SK-N-SH treated with all-trans-retinoic acid at 6 μM for 48 hours (cell line): ENCODE measurements around the gene C19orf33.

ENCODE experiments used
- CREB5 ChIP-seq: fragments of 250-450 bp; sonication (Bioruptor Pico); IDR thresholded peaks from 2 replicates; pipeline ENCODE4 v1.5.1; 2020; ENCODE audit warnings: low read depth, mild to moderate bottlenecking, moderate library complexity
- CSDC2 ChIP-seq: fragments of 250-450 bp; sonication (Bioruptor Pico); IDR thresholded peaks from 2 replicates; pipeline ENCODE4 v1.5.0; 2020; ENCODE audit warnings: mild to moderate bottlenecking, moderate library complexity
- GLIS3 ChIP-seq: fragments of 250-450 bp; sonication (Bioruptor Pico); IDR thresholded peaks from 2 replicates; pipeline ENCODE4 v1.5.0; 2020; ENCODE audit warnings: mild to moderate bottlenecking, moderate library complexity
- OSR1 ChIP-seq: fragments of 250-450 bp; sonication (Bioruptor Pico); IDR thresholded peaks from 2 replicates; pipeline ENCODE4 v1.8.0; 2022; ENCODE audit warnings: moderate library complexity, mild to moderate bottlenecking, inconsistent platforms
- PATZ1 ChIP-seq: fragments of 250-450 bp; sonication (Bioruptor Pico); IDR thresholded peaks from 2 replicates; pipeline ENCODE4 v1.8.0; 2020; ENCODE audit warnings: mild to moderate bottlenecking, moderate library complexity, borderline replicate concordance
- POU6F1 ChIP-seq: fragments of 250-450 bp; sonication (Bioruptor Pico); IDR thresholded peaks from 2 replicates; pipeline ENCODE4 v1.8.0; 2021; ENCODE audit warnings: low read depth, mild to moderate bottlenecking, moderate library complexity, borderline replicate concordance
- PPARA ChIP-seq: fragments of 250-450 bp; sonication (Bioruptor Pico); IDR thresholded peaks from 2 replicates; pipeline ENCODE4 v1.5.0; 2020; ENCODE audit warnings: mild to moderate bottlenecking, borderline replicate concordance
- RARB ChIP-seq: fragments of 250-450 bp; sonication (Bioruptor Pico); IDR thresholded peaks from 2 replicates; pipeline ENCODE4 v1.8.0; 2021; ENCODE audit warnings: mild to moderate bottlenecking, moderate library complexity
- ZFP30 ChIP-seq: fragments of 450-650 bp; formaldehyde crosslinking; IDR thresholded peaks from 2 replicates; pipeline ENCODE4 v1.5.0; 2022; ENCODE audit warnings: mild to moderate bottlenecking, moderate library complexity
- ZNF70 ChIP-seq: fragments of 450-650 bp; formaldehyde crosslinking; IDR thresholded peaks from 2 replicates; pipeline ENCODE4 v1.5.0; 2020; ENCODE audit warnings: mild to moderate bottlenecking, moderate library complexity
- ZNF8 ChIP-seq: fragments of 450-650 bp; formaldehyde crosslinking; IDR thresholded peaks from 2 replicates; pipeline ENCODE4 v1.5.0; 2020; ENCODE audit warnings: mild to moderate bottlenecking, moderate library complexity

GRCh38 chr19:38290631-38291147 lies 13.4 kb upstream of the C19orf33 start:
- no peak for TF ChIP-seq ZFP30 (CRISPR knock-in tag)
- TF ChIP-seq PATZ1 (CRISPR knock-in tag) = no peak
- no peak for TF ChIP-seq ZNF8 (CRISPR knock-in tag)
- TF ChIP-seq PPARA = no peak
- TF ChIP-seq CSDC2 (CRISPR knock-in tag) = no peak
- TF ChIP-seq OSR1 = no peak
- no peak for TF ChIP-seq CREB5 (CRISPR knock-in tag)
- TF ChIP-seq RARB (CRISPR knock-in tag) = no peak
- no peak for TF ChIP-seq GLIS3
- no peak for TF ChIP-seq POU6F1 (CRISPR knock-in tag)
- no peak for TF ChIP-seq ZNF70
